ENCODE results near the gene FLYWCH2. TPM values are rescaled to one million over a fixed set of nuclear protein-coding genes. Genes with fewer than 3 reads are reported as not detected.

FLYWCH2 gene
- total and polyA plus RNA-seq, 2 experiments from 2014 or later, result 30.9 to 45.0 TPM

DNA sequence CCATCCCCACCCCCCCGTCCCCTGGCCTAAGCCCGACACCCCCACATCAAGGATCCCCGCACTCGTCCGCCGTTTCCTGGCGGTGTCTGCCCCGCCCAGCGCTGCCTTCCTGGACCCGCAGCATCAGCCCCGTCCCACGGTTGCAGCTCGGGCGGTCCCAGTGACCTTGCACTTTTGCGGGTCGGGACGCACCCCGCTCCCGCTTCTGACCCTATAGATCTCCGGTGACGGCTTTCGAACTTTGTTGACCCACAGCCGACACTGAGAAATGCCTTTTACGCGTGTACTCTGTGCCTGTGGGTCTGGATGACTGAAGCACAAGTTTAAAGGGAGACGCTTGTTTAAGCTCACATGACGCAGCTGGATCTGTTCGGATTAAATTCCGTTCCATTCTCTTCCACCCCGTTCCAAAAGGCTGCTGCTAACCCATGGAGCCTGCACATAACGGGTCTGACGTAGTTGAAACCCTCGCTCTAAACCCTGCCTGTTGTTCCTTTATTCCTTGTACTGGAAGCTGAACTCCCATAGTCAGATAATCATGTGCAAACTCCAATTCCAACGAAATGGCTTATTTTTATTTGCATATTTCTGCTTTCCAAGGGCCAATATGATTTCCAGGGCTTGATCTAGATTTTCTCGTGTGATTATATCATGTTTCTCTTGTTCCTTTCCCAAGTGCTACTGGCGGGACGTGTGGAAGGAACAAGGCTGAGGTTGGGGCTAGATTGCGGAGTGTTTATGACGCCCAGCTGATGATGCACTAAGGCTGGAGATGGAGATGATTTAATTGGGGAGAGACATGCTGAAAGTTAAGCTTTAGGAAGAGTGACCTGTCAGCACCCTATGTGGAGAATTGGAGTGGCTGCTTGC, 29.6 kb downstream of the FLYWCH2 start:
- Histone ChIP-seq H3K4me1 (ENCODE audit: insufficient read depth) (peaks cover 8% of the 10 kb centered on the region), H2AFZ (peak overlapping the region; percentile 83; the same call in 1 of the 2 replicates), H3K4me3 (peak overlapping the region; percentile 88), H3K36me3 (ENCODE audit: insufficient read depth) (0 out of 2 replicates have a peak, but pooled peaks cover 4% of the 10 kb centered on the region), H3F3A (replicated peaks; ENCODE audit: low read depth) (peaks cover 10% of the 10 kb centered on the region; the same call in 1 of the 2 replicates), H3K27me3 (ENCODE audit: insufficient read depth) (peaks cover 11% of the 10 kb centered on the region), H3K27ac (ENCODE audit: low read depth) (no peak overlapping the region), H3K79me2 (replicated peaks; ENCODE audit: insufficient read depth) (no peaks in the 10 kb centered on the region), H3K4me2 (peak overlapping the region; percentile 95), H3K9me2 (ENCODE audit: insufficient read depth) (no peaks in the 10 kb centered on the region), H4K20me1 (replicated peaks; ENCODE audit: insufficient read depth) (no peaks in the 10 kb centered on the region; the same call in 1 of the 2 replicates)
- Mint-ChIP-seq H3K27ac (no peak overlapping the region), H3K4me3 (peak overlapping the region; percentile 81), H3K36me3 (ENCODE audit: low read depth) (peaks cover 3% of the 10 kb centered on the region; the same call in 2 of the 3 replicates), H3K4me1 (peaks cover 12% of the 10 kb centered on the region), H3K9me3 (no peaks in the 10 kb centered on the region; the same call in 2 of the 3 replicates), H3K27me3 (ENCODE audit: insufficient read depth, low read depth, poor library complexity) (peaks cover 12% of the 10 kb centered on the region)
- DNase-seq (ENCODE audit: low spot score), result peak; percentile 56
- TF ChIP-seq NANOG (IDR thresholded peaks at IDR 0.05; ENCODE audit: borderline replicate concordance) (no peak), POLR2AphosphoS5 (IDR thresholded peaks at IDR 0.05; ENCODE audit: low read depth) (peak; percentile 4; the same call in 1 of the 2 replicates)
- ATAC-seq, result peak; percentile 57

DNA sequence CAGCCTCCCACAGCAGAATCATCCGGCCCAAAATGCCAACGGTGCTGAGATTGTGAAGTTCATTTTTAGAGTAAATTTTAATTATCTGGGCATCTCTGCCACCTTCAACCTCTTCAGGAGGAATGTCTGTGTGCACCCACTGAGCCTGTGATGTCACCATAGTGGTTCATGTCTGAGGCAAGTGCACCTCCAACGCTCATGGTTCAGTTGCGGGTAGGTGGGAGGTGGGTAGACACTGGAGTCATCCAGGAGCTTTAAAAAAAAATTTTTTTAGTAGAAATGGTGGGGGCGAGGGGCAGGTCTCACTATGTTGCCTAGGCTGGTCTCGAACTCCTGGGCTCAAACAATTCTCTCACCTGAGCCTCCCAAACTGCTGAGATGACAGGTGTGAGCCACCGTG, 30.6 kb downstream of the FLYWCH2 start:
- H3K79me2 ChIP-seq (replicated peaks; ENCODE audit: insufficient read depth), result no peaks in the 10 kb centered on the region
- H3K4me1 Mint-ChIP-seq, result peaks cover 11% of the 10 kb centered on the region
- ATAC-seq, result no peak
- TF ChIP-seq REST (IDR thresholded peaks at IDR 0.05; ENCODE audit: unreplicated experiment) (no peak), EZH2phosphoT487 (IDR thresholded peaks at IDR 0.05; ENCODE audit: unreplicated experiment) (no peak), ZNF462 (CRISPR knock-in tag; IDR thresholded peaks at IDR 0.05) (no peak), ZNF114 (CRISPR knock-in tag; IDR thresholded peaks at IDR 0.05) (no peak), POLR2AphosphoS5 (IDR thresholded peaks at IDR 0.05; ENCODE audit: low read depth) (no peak), ZNF331 (CRISPR knock-in tag; IDR thresholded peaks at IDR 0.05; ENCODE audit: low read depth) (no peak), CREB1 (CRISPR knock-in tag; IDR thresholded peaks at IDR 0.05; ENCODE audit: low read depth) (no peak)
- TF ChIP-seq, protein P1, sequence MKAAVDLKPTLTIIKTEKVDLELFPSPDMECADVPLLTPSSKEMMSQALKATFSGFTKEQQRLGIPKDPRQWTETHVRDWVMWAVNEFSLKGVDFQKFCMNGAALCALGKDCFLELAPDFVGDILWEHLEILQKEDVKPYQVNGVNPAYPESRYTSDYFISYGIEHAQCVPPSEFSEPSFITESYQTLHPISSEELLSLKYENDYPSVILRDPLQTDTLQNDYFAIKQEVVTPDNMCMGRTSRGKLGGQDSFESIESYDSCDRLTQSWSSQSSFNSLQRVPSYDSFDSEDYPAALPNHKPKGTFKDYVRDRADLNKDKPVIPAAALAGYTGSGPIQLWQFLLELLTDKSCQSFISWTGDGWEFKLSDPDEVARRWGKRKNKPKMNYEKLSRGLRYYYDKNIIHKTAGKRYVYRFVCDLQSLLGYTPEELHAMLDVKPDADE (IDR thresholded peaks at IDR 0.05), result no peak

More for the DNA sequence above, 30.6 kb downstream of the FLYWCH2 start:
- H3K27me3 ChIP-seq (ENCODE audit: insufficient read depth), result peaks cover 11% of the 10 kb centered on the region
- H3F3A ChIP-seq (replicated peaks; ENCODE audit: low read depth), result peaks cover 11% of the 10 kb centered on the region; the same call in 1 of the 2 replicates
- Mint-ChIP-seq H3K9me3 (no peaks in the 10 kb centered on the region; the same call in 2 of the 3 replicates), H3K4me3 (no peak overlapping the region; the same call in 2 of the 3 replicates), H3K36me3 (ENCODE audit: low read depth) (peaks cover 3% of the 10 kb centered on the region; the same call in 2 of the 3 replicates), H3K27me3 (ENCODE audit: insufficient read depth, low read depth, poor library complexity) (peaks cover 12% of the 10 kb centered on the region), H3K27ac (no peak overlapping the region)
- 0 out of 2 replicates have a peak, but pooled peaks cover 4% of the 10 kb centered on the region for H3K36me3 ChIP-seq (ENCODE audit: insufficient read depth)
- no peak overlapping the region for H3K27ac ChIP-seq (ENCODE audit: low read depth)
- H4K20me1 ChIP-seq (replicated peaks; ENCODE audit: insufficient read depth), result no peaks in the 10 kb centered on the region; the same call in 1 of the 2 replicates
- H3K4me2 ChIP-seq, result no peak overlapping the region
- no peaks in the 10 kb centered on the region for H3K9me2 ChIP-seq (ENCODE audit: insufficient read depth)
- H2AFZ ChIP-seq, result no peak overlapping the region
- H3K4me1 ChIP-seq (ENCODE audit: insufficient read depth), result peaks cover 8% of the 10 kb centered on the region
- no peak overlapping the region for H3K4me3 ChIP-seq
- DNase-seq (ENCODE audit: low spot score), result no peak
